ENCODE data around the gene RAC3.

DNA sequence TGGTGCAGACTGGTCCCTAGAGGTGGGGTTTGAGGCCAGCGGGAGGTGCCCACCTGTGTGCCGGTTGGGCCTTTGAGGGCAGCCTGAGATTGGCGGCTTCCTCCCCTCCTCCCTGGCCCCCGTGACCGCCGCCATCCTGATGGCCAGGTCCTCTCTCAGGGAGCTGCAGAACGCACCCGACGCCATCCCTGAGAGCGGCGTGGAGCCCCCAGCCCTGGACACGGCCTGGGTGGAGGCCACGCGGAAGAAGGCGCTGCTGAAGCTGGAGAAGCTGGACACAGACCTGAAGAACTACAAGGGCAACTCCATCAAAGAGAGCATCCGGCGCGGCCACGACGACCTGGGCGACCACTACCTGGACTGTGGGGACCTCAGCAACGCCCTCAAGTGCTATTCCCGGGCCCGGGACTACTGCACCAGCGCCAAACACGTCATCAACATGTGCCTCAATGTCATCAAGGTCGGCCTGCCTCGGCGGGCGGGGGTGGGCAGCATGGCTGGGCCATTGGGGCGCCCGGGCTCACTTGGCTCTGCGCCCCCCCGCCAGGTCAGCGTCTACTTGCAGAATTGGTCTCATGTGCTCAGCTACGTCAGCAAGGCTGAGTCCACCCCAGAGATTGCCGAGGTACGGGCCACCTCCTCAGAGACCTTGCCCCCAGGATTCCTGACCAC, 23.0 kb downstream of the RAC3 start:
- no peak for TF ChIP-seq POLR2A (IDR thresholded peaks at IDR 0.05)
- TF ChIP-seq, protein P1, sequence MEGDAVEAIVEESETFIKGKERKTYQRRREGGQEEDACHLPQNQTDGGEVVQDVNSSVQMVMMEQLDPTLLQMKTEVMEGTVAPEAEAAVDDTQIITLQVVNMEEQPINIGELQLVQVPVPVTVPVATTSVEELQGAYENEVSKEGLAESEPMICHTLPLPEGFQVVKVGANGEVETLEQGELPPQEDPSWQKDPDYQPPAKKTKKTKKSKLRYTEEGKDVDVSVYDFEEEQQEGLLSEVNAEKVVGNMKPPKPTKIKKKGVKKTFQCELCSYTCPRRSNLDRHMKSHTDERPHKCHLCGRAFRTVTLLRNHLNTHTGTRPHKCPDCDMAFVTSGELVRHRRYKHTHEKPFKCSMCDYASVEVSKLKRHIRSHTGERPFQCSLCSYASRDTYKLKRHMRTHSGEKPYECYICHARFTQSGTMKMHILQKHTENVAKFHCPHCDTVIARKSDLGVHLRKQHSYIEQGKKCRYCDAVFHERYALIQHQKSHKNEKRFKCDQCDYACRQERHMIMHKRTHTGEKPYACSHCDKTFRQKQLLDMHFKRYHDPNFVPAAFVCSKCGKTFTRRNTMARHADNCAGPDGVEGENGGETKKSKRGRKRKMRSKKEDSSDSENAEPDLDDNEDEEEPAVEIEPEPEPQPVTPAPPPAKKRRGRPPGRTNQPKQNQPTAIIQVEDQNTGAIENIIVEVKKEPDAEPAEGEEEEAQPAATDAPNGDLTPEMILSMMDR (IDR thresholded peaks at IDR 0.05 in 8 of 11, conservative IDR thresholded peaks at IDR 0.05 in 3 of 11), result no peak
